Frontal cortex (tissue), 4 donors: ENCODE measurements around the gene TRIP12. TPM values are rescaled to one million over a fixed set of nuclear protein-coding genes. Genes with fewer than 3 reads are reported as not detected.
A peak's percentile ranks its signal among the peaks of the same experiment; 100 is the strongest.
"Not testable (repeated sequence)": the region's sequence is repeated elsewhere in the genome, so short reads cannot be mapped to it uniquely, and the experiment has no call there.

Experiments used
- DNase-seq, 2 donors: peaks; one replicate each; pipeline ENCODE4 v3.0.0; 2012; ENCODE audit warnings: low spot score in 2 of 2
- FAIRE-seq: peaks from 2 replicates; lab custom pipeline; 2012; peaks lifted over from hg19 to GRCh38; lab: Jason Lieb, UNC
- total RNA-seq: library from RNA; depleted of rRNA; stranded (reverse); fragments of >200 nt; gene quantifications from one replicate; pipeline ENCODE4 v1.2.3, GENCODE V29; 2014
- donor health status: control.
- donor health status: control.
- donor health status: control.

TRIP12 gene
- total RNA-seq, 1 donor from 2014 or later = 168 TPM

GRCh38 chr2:229843613-229844012 lies 78.2 kb downstream of the TRIP12 start:
- no peak for FAIRE-seq
- DNase-seq = no peak

- FAIRE-seq (no peak), DNase-seq (no peak)
Observed at GRCh38 chr2:229838729-229839128, 83.1 kb downstream of the TRIP12 start.

GRCh38 chr2:229836847-229837246 lies 85.0 kb downstream of the TRIP12 start:
- FAIRE-seq = no peak
- DNase-seq = no peak

GRCh38 chr2:229835596-229836283 lies 86.1 kb downstream of the TRIP12 start:
- no peak for FAIRE-seq

GRCh38 chr2:229834368-229834767 lies 87.4 kb downstream of the TRIP12 start:
- DNase-seq, FAIRE-seq: not testable (repeated sequence)

More at GRCh38 chr2:229835596-229836283, 86.1 kb downstream of the TRIP12 start:
- DNase-seq = no peak

- FAIRE-seq = no peak
- DNase-seq = no peak
Observed at GRCh38 chr2:229832510-229832898, 89.3 kb downstream of the TRIP12 start.

GRCh38 chr2:229831805-229832509 lies 89.9 kb downstream of the TRIP12 start:
- DNase-seq = no peak
- FAIRE-seq = no peak

GRCh38 chr2:229825476-229825875 lies 96.3 kb downstream of the TRIP12 start:
- DNase-seq (no peak), FAIRE-seq (no peak)

- DNase-seq (no peak), FAIRE-seq (no peak)
Observed at GRCh38 chr2:229821316-229821715, 100.5 kb downstream of the TRIP12 start.

GRCh38 chr2:229818230-229818629 lies 103.6 kb downstream of the TRIP12 start:
- DNase-seq (no peak), FAIRE-seq (no peak)

GRCh38 chr2:229815858-229816257 lies 106.0 kb downstream of the TRIP12 start:
- FAIRE-seq (no peak), DNase-seq (no peak)

GRCh38 chr2:229815342-229815741 lies 106.5 kb downstream of the TRIP12 start:
- DNase-seq (no peak), FAIRE-seq (no peak)

GRCh38 chr2:229810786-229811185 lies 111.0 kb downstream of the TRIP12 start:
- no peak for FAIRE-seq

GRCh38 chr2:229805559-229805958 lies 116.2 kb downstream of the TRIP12 start:
- DNase-seq = no peak
- no peak for FAIRE-seq

More at GRCh38 chr2:229810786-229811185, 111.0 kb downstream of the TRIP12 start:
- DNase-seq = no peak

GRCh38 chr2:229802785-229803184 lies 119.0 kb downstream of the TRIP12 start:
- FAIRE-seq (no peak), DNase-seq (no peak)

- FAIRE-seq = no peak
Observed at GRCh38 chr2:229800997-229801754, 120.6 kb downstream of the TRIP12 start.

GRCh38 chr2:229798446-229799155 lies 123.2 kb downstream of the TRIP12 start:
- DNase-seq = no peak
- FAIRE-seq = no peak

More at GRCh38 chr2:229800997-229801754, 120.6 kb downstream of the TRIP12 start:
- DNase-seq = peak in 1 of 2 donors; percentile 34

- DNase-seq = no peak
- FAIRE-seq = no peak
Observed at GRCh38 chr2:229795058-229795457, 126.8 kb downstream of the TRIP12 start.

GRCh38 chr2:229794636-229795035 lies 127.2 kb downstream of the TRIP12 start:
- FAIRE-seq (no peak), DNase-seq (no peak)

GRCh38 chr2:229786289-229786688 lies 135.5 kb downstream of the TRIP12 start:
- not testable (repeated sequence) for DNase-seq, FAIRE-seq
